ENCODE measurements around the gene POU2F3.

Gene POU2F3

DNA sequence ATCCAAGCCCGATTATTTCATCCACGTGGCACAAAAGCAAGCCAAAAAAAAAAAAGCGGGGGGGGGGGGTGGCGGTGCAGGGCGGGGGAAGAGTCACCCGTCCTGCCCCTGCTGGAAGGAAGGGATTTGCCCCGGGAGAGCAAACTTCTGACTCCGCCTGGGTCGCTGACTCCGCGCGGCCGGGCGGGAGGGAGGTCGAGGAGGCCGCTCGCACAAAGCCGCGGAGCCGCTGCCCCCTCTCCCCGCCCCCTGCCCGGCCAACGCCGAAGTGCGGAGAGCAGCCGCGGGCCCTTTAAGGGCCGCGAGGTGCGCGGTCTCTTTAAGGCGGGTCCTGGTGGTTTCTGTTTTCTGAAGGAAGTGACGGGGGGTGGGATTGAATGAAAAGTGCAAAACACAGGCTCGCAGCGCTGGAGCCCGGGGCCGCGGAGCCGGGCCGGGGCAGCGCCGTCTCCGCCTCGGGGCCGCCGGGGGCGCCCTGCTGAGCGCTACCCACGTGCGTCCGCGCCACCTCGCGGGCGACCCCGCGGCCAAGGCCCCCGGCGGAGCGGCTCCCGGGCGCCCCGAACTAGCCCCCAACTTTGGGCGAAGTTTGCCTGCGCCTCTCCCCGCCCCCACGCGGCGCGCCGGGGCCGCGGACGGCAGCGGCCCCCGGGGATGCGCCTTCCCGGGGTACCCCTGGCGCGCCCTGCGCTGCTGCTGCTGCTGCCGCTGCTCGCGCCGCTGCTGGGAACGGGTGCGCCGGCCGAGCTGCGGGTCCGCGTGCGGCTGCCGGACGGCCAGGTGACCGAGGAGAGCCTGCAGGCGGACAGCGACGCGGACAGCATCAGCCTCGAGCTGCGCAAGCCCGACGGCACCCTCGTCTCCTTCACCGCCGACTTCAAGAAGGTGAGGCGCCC lies 29.1 kb upstream of the POU2F3 start, which contains the start of gene OAF:
OAF (plus strand) TSS at position 407 of the 896 bp plus-strand sequence; CDS start at position 655, 248 bp downstream.
- DNase-seq (ENCODE audit: low read depth): peak; percentile 40

GRCh38 chr11:120211522-120212258 lies 28.2 kb upstream of the POU2F3 start:
- DNase-seq (ENCODE audit: low read depth): no peak

DNA sequence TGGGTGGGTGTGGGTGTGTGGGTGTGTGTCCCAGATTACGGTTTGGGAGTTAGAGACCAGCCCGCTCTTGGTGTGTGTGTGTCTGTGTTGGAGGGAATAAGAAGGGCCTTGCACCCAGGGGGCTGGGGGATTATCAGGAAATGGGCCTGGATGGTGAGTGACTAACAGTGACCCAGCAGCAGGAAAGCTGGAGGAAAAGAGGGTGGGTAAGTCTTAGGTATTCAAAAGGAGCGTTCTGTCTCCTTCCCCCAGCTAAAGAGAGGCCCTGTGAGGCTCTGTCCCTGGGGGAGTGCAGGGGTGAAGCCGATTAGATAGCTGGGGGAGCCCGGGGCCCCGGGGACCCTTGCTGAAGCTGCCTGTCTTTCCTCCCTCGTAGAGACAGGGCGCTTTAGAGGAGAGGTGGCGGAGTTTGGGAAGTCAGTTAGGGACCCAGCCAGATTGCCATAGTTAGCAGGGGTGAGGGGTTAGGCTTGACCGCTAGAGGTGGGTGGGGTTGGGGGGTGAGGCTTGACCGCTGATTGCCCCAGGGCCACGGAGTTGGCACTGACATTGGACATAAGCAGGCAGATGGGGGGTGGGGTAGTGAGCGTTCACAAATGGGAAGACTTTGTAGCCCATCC lies 27.6 kb upstream of the POU2F3 start:
- DNase-seq (ENCODE audit: low read depth): no peak

GRCh38 chr11:120212926-120213325 lies 27.0 kb upstream of the POU2F3 start:
- no peak for DNase-seq (ENCODE audit: low read depth)

DNA sequence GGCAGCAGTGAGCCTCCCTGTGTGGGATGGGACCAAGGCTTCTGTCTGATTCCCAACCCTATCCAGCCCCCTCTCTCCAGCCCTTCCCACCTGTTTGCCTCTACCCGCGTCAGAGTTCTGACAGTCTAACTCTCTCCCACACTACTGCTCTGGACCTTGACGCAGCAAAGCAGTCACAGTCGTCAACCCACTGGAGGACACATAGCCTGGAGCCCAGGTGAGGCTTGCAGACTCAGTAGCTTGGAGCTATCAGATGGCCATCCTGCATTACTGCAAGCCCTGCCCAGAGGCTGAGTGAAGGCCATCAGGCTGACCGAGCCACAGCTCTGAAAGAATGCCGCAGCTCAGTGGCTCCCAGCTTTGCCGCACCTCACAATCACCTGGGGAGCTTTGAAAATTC lies 25.4 kb upstream of the POU2F3 start:
- DNase-seq (ENCODE audit: low read depth): no peak

DNA sequence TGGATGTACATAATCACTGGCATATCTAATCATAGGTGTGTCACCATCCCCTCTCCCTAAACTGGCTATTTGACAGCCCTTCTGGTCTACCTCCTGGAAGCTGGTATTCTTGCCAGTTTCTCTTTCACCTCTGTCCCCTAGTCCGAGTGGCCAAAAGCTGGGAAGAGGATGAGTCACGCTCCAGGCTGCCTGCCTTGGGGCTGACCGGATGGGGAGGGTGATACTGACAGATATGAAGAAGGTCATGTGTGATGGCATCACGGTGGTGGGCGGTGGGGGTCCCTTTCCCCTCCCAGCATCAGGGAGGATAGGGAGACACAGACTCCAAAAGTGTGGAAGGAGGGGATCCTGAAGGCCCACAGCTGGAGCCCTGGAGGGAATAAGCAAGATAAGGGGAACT lies 24.3 kb upstream of the POU2F3 start:
- no peak for DNase-seq (ENCODE audit: low read depth)

- DNase-seq (ENCODE audit: low read depth): no peak
Observed at GRCh38 chr11:120216426-120217102, 23.4 kb upstream of the POU2F3 start.

GRCh38 chr11:120217526-120217925 lies 22.4 kb upstream of the POU2F3 start:
- no peak for DNase-seq (ENCODE audit: low read depth)

- no peak for DNase-seq (ENCODE audit: low read depth)
Observed at GRCh38 chr11:120217941-120218694, 21.8 kb upstream of the POU2F3 start.

DNA sequence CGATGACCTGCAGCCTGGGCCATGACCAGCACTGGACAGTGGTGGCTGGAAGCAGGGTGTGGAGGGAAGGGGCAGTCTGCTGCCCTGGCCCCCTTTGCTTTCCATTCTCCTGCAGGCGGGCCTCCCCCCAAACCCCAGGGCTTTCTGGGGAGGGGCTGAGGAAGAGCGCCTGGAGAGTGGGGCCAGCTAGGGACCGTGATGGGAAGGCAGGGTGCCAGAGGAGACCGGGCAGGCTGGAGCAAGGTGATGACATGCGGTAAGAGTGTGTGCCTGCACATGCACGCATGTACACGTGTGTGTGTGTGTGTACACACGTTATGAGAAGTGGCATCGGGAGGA lies 21.3 kb upstream of the POU2F3 start:
- DNase-seq (ENCODE audit: low read depth): no peak

DNA sequence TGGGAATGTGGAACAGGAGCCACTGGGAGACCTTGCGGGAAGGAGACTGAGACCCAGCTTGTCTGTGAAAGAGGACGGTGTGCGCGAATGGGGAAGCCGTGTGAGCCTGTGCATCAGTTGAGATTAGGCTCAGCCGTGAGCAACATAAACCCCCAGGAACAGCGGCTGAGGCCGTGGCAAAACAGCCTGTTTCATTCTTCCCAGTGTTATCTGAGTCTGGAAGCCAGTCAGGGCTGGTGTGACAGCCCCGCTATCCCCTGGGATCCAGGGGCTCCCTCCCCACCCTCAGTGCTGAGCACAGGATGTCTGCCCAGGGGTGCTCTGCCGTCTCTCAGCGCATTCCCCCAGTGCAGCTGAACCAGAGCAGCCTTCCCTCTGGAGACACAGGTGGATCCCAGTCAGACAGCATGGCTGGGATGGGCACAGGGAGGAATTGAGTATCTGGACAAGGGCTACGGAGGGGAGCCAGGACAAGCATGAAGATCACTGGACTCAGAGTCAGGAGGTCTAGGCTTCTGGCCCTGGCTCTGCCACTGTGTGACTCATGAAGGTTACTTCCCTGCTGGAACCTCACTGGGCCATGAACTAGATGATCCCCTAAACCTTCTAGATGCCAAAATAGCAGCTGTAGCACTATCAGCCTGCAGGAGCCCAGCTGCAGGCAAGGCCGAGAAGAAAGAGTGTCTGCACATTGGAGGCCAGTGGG lies 20.6 kb upstream of the POU2F3 start:
- DNase-seq (ENCODE audit: low read depth): no peak

GRCh38 chr11:120219938-120220746 lies 19.8 kb upstream of the POU2F3 start:
- DNase-seq (ENCODE audit: low read depth): no peak

DNA sequence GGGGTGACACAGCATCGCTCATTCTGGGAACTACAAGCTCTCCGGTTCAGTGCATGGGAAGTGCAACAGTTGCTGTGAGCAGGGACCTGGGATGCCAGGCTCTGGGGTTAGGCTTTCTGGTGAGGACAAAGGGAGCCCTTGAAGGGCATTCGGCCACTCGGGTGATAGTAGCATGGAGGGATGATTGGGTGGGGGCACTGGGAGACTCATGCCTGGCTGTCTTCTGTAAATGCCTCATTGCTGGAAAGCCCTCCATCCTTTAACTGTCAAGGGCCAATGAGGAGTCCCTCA lies 19.2 kb upstream of the POU2F3 start:
- DNase-seq (ENCODE audit: low read depth): no peak

DNA sequence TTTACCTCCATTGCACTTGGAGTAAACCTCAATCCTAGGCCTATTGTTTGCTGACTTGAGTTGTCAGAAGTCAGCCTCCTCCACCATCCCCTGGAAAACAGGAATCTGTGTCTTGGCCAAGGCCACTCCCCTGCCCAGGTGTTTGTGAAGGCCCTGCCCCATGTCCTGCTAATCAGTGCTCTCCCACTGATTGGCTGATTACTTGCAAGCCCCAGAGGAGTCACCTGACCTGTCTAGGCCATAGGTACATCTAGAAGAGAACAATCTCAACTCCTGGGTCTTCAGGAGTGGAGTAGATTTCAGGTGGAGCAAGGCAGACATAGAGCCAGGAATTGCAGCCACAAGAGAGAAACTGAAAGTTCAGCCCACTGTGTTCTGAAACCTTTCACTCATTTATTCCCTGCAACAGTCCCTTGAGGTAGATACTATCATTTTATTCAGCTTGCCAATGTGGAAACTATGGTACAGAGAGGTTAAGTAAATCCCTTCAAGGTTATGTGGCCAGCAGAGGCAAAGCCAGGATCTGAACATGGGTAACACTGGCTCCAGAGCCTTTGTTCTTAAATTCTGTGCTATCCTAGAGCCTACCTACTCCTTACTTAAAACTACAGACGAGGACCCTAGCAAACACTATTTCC lies 18.7 kb upstream of the POU2F3 start:
- no peak for DNase-seq (ENCODE audit: low read depth)

DNA sequence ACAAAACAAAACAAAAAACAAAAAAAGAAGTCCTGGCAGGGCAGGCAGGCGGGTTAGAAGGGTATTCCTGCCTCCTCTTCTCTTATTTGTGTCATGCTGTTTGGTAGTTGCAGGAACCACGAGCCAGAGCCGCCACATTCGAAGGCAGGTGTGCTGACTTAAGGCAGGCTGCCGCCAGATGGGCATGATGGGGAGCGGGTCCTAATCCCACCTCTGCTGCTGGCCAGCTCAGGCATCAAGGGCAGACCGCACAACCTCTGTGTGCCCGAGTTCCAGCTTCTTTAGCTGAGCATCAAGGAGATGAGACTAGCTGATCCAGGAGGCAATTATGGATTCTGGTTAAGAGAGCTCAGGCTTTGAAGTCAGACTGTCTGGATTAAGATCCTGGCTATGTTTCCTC lies 17.0 kb upstream of the POU2F3 start:
- DNase-seq (ENCODE audit: low read depth): no peak

DNA sequence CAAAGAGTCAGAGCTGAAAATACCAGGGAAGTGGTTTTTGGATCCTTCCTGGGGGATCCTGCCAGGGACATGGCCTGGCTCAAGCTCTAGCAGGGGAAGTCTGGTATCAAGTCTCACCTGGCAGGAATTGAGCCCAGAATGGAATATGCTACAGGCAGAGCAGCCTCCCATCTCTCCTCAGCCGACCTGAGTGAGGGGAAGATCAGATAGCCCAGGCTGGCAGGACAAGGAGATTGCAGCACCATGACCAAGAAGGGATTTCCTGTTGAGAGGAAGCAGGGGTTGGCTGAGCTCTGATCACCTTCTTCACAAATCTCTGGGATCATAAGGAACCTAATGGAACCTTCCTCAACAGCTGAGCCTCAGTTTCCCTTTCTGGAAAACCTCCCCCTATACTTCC lies 16.1 kb upstream of the POU2F3 start:
- DNase-seq (ENCODE audit: low read depth): no peak

DNA sequence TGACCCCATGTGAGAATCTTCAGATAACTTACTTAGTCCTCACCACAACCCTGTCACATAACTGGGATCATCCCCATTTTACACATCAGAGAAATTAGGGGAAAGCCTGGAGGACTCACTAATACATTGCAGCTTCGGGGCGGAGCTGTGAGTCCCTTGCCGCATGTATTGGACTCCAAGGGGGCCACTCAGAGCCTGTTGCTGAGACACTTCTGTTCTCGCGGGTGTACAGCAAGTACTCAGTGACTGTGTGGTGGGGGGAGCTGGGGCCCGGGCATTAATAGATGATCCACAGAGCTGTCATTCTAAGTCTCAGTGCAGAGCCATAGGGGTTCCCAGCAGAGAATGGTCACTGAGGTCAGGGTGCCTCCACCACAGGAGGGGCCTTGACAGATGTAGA lies 15.6 kb upstream of the POU2F3 start:
- no peak for DNase-seq (ENCODE audit: low read depth)

- no peak for DNase-seq (ENCODE audit: low read depth)
Observed at GRCh38 chr11:120224972-120225909, 14.7 kb upstream of the POU2F3 start.

- no peak for DNase-seq (ENCODE audit: low read depth)
Observed at GRCh38 chr11:120226242-120226641, 13.7 kb upstream of the POU2F3 start.
